HT1080 (cell line): ENCODE data around the gene MIF. TPM values are rescaled to one million over a fixed set of nuclear protein-coding genes. Genes with fewer than 3 reads are reported as not detected.
A peak's percentile ranks its signal among the peaks of the same experiment; 100 is the strongest.

ENCODE experiments used
- DNase-seq: peaks from one replicate; pipeline ENCODE4 v3.0.0-alpha.2; 2015; ENCODE audit warnings: low read depth
- total RNA-seq: library from RNA; depleted of rRNA; stranded (reverse); fragments of >200 nt; shearing (Covaris generic); gene quantifications from 2 replicates; pipeline ENCODE4 v1.2.3, GENCODE V29; 2014

Gene MIF
- total RNA-seq, 1 experiment from 2014 or later: 890 TPM

- DNase-seq: no peak
These were observed 18.4 kb upstream of the MIF start for GRCh38 chr22:23875801-23876200.

DNA sequence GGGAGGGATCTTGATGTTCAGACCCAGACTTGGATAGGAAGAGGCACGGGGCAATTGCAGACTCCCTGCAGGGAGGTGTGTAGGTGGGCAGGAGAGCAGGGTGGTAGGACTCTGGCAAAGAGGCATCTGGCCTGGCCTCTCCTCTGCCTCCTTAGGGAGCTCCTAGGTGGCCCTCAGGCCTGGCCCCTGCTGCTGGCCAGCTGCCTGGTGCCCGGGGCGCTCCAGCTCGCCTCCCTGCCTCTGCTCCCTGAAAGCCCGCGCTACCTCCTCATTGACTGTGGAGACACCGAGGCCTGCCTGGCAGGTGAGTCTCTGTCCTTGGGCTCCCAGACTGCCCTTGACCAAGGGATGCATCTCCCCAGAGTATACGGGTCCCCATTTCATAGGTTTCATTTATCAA lies 16.6 kb upstream of the MIF start:
- DNase-seq: no peak

- DNase-seq: no peak
These were observed 16.0 kb upstream of the MIF start for GRCh38 chr22:23878219-23878618.

- no peak for DNase-seq
These were observed 11.8 kb upstream of the MIF start for GRCh38 chr22:23882370-23882769.

DNA sequence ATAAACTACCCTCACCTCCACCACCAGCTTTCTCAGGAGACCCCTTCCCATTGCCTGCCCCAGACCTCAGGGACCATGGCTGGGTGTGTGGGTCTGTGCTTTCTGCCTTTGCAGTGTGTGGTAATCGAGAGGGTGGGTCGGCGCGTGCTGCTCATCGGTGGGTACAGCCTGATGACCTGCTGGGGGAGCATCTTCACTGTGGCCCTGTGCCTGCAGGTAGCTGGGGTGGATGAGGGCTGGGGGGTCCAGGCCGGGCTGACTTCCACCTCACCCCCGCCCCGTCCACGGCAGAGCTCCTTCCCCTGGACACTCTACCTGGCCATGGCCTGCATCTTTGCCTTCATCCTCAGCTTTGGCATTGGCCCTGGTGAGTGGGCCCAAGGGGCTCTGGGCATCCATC lies 10.5 kb upstream of the MIF start:
- DNase-seq: no peak

- no peak for DNase-seq
These were observed 10.0 kb upstream of the MIF start for GRCh38 chr22:23884140-23884539.

- DNase-seq: peak; percentile 55
These were observed 5.4 kb upstream of the MIF start for GRCh38 chr22:23888615-23889401.

- no peak for DNase-seq
These were observed 4.6 kb upstream of the MIF start for GRCh38 chr22:23889620-23890019.

GRCh38 chr22:23891726-23892125 lies 2.5 kb upstream of the MIF start:
- DNase-seq: no peak

- no peak for DNase-seq
These were observed 2.1 kb upstream of the MIF start for GRCh38 chr22:23892130-23892529.

DNA sequence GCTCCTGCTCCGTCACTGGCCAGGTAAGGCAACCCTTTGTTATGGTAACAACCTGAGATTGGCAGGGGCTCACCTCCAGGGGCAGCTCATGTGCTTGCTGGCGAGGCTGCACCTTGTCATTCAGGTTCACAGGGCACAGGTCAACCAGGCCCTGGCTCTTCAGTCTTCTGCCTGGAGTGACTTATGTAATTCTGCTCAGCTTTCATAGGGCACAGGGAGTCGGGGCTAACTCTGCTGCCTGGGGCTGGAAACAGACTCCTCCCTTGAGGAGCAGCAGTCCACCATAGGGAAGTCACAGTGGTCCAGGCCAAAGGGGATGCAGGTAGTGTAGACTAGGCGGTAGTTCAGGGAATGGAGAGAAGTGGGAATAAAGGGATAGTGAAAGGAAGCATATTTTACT lies 1.5 kb upstream of the MIF start:
- DNase-seq: no peak

- DNase-seq: no peak
These were observed 850 bp upstream of the MIF start for GRCh38 chr22:23893121-23893944.

DNA sequence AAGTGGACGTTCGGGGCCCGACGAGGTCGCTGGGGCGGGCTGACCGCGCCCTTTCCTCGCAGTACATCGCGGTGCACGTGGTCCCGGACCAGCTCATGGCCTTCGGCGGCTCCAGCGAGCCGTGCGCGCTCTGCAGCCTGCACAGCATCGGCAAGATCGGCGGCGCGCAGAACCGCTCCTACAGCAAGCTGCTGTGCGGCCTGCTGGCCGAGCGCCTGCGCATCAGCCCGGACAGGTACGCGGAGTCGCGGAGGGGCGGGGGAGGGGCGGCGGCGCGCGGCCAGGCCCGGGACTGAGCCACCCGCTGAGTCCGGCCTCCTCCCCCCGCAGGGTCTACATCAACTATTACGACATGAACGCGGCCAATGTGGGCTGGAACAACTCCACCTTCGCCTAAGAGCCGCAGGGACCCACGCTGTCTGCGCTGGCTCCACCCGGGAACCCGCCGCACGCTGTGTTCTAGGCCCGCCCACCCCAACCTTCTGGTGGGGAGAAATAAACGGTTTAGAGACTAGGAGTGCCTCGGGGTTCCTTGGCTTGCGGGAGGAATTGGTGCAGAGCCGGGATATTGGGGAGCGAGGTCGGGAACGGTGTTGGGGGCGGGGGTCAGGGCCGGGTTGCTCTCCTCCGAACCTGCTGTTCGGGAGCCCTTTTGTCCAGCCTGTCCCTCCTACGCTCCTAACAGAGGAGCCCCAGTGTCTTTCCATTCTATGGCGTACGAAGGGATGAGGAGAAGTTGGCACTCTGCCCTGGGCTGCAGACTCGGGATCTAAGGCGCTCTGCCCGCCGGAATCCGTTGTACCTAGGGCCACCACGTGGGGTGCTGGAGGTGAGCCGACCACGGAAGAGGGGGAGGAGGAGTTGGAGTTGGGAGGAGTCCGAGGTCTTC lies 771 bp downstream of the MIF start:
- peak; percentile 71 for DNase-seq

DNA sequence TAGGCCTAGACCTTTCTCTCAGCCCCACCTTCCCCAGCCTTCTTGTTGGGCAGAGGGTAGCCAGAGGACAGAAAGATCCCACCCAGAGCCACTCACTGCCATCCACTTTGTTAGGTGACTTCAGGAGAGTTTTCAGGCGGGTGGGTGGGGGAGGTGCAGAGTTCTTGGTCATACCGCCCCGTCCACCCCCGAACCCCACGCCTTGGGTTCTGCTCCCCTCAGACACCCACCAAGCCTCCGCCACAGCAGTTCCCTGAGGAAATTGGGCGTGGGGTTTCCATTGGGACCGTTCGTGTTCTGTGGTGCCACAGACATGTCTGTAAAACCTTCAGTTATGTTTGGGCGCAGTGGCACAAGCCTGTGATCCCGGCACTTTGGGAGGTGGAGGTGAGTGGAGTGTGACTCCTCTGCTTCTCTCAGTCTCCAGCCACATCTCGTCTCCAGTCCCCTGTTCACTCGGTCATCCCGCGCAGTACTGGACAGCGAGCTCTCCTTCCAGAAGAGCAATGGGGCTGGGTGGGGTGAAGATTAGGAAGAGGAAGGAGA lies 1.5 kb downstream of the MIF start:
- DNase-seq: no peak

GRCh38 chr22:23896166-23896522 lies 2.0 kb downstream of the MIF start:
- DNase-seq: no peak

DNA sequence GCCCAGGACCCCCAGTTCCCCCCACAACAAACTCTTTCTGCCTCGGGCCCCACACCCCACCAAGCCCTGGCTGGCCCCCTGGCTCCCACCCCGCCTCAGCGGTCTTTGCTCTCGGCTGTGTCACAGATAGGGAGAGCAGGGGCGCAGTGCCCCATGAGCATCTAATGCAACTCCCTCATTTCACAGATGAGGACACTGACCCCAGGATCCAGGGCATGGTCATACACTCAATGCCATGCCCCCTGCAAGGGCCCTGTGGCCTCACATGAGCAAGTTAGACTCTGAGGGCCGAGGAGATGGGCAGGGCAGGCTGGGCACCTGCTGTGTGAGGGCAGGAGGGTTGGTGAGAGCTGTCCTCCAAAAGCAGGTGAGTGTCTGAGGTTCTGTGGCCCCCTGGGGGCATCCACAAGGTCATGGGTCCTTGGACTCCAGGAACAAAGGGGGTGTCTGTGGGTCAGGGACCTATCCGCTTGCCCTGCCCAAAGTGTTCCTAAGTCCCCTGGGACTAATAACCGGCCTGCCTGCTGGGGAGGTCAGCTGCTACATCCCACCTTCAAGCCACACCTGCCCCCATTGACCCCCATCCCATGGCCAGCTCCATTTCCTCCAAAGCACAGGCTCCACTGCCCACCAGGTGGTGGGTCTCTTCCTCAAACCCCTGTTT lies 2.5 kb downstream of the MIF start:
- DNase-seq: no peak

DNA sequence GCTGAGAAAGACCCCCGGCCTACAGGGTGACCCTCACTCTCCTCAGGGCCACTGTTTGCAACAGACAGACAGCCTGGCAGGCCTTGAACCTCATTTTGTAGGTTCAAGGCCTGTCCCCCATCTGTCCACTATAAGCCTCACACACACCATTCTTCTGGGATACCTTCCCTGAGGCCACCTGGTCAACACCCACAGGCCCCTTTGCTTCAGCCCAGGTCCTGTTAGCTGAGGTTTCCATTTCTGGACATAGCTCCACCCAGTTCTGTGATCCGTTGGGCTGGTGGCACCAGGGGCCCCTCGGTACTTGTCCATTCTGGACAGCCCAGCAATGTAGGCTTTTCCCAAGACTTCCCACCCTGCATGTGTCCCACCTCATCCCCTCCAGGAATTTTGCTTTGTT lies 3.1 kb downstream of the MIF start:
- no peak for DNase-seq

DNA sequence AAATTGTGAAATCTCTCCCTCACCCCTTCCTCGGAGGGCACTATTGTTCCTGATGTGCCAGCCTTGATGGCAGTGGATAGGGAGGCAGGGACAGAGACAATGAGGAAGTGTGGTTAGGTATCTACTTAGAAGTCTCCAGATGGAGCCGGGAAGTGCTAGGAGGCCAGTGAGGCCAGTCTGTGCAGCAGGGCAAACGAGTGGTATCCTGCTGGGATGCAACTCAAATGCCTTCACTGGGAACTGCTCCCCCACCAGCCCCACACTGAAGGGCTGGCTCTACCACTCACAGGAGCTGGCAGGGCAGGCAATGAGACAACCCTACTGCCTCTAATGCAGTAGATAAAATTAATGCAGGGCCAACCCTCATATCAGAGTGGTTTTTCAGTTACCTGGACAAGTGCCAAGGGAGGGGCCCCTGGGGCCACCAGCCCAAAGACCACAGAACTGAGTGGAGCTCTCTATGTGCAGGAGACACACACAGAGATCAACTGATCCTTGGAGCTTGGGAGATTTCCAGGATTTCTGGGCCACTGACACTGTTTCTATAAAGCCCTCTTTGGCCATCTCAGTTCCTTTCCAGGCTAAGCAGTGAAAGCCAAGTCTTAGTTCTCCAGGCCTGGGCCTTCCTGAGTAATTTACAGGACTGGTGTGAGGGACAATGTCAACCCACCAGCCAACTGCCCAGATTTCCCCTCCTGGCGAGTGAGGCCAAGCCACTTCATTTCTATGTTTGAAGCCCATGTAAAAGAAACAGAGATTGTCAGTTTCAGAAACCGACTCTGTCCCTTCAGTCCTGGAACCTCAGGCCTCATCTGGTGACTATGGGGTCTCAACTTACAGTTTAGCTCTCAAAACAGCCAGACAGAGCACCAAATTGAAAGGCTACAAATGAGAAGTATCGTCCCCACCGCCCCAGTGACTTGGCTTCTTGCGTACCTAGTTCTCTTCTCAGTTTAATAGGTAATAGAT lies 4.1 kb downstream of the MIF start:
- no peak for DNase-seq

- DNase-seq: no peak
These were observed 5.0 kb downstream of the MIF start for GRCh38 chr22:23899042-23899745.
